Measurements from ENCODE around the gene KIAA0753.

Gene KIAA0753

GRCh38 chr17:6545291-6545690, 95.2 kb downstream of the KIAA0753 start:
- DNase-seq = no peak

DNA sequence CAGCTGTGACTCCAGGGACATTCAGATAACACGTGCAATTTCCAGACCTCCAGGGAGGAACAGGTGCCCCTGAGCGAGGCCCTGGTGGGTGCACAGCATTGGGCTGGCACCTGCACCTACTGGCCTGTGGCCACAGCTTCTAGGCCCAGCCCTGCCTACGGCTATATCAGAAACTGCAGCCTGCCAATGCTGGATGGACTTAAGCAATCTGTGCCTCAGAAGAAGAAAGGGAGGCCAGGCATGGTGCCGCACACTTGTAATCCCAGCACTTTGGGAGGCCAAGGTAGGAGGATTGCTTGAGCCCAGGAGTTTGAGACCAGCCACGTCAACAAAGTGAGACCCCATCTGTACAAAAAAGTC, 96.5 kb downstream of the KIAA0753 start:
- no peak for DNase-seq

- no peak for DNase-seq
These were observed 97.2 kb downstream of the KIAA0753 start for GRCh38 chr17:6543079-6544010.

- DNase-seq = no peak
These were observed 97.9 kb downstream of the KIAA0753 start for GRCh38 chr17:6542577-6542976.

DNA sequence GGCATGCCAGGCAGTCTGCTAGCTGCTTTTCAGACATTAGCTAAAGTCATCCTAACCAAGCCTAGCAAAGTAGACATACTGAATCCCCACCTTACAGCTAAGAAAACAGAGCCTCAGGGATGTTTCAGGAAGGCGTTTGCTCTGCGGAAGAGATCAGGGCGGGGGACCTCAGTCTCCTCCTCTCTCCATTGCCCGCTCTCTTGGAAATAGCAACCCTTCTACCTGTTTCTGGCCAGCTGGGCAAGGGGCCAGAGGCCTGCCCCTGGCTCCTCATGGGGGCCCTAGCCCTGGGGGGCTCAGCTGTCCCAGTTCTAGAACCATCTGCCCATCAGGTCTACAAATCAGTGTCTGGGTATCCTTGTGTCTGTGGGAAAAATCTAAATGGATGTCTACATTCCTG, 98.6 kb downstream of the KIAA0753 start:
- no peak for DNase-seq

- DNase-seq = no peak
These were observed 100.6 kb downstream of the KIAA0753 start for GRCh38 chr17:6539871-6540270.

DNA sequence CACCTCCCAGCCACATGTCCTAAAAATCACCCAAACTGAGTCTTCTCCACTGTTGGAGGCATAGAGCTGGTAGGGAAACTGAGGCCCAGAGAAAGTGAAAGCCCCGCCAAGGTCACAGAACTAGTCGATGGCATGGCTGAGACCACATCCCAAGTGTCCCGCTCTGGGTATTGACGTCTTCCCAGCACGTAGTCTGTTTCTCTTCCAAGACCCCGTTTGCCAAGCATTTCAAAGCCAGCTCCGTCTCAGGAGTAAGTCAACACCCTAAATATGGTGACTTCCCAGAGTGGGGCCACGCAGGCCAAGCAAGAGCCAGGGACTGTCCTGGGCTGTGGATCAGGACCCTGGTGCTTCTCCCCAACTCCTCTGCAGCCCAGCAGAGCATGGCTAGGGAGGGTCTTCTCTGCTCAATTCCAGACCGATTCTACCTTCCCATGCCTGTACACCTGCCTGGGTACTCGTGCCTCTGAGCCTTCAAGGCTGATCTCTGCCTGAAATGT, 103.9 kb downstream of the KIAA0753 start:
- no peak for DNase-seq

DNA sequence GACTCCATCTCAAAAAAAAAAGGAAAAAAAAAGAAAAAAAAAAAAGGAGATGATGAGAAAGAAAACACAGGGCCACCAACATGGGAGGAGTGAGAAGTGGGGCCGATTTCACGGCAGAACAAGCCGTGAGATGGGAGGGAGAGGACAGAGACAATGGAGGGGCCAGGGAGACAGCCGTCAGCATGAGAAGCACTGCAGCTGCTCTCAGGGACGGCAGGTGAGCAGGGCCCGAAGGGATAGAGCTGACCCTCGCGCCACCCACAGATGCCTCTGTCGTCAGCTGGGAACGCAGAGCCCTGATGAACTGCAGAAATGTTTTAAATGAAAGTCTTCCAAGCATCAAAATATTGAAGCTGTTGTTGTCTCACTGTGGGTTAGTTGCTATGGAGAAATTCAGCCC, 104.5 kb downstream of the KIAA0753 start:
- DNase-seq = no peak

DNA sequence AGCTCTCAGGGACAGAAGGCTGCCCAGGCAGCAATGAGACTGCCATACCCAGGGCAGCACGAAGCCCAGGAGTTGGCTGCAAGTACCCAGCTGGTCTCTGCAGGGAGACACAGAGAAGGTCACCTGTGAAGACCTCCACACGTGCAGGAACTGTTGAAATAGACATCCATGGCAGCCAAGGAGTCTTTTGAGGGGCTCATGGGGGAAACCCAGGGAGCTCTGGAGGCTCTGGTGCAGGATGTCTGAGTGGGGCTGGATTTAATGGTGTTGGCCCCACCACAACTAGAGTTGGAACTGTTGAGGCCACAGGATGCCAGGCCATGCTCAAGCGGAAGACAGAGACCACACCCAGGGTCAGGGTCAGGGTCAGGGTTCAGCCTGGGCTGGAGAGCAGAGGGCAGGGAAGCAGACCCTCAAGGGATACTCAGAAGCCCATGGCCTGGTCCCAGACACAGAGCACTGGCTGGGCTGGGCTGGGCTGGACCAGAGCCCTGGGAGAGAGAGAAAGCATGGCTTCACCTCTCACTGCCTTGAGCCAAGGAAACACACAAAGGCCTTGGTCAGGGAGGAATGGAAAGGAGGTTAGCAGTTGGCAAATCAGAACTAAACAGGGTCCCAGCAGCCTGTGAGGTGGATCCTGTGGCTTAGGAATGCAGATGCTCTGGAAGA, 105.5 kb downstream of the KIAA0753 start:
- DNase-seq = no peak

DNA sequence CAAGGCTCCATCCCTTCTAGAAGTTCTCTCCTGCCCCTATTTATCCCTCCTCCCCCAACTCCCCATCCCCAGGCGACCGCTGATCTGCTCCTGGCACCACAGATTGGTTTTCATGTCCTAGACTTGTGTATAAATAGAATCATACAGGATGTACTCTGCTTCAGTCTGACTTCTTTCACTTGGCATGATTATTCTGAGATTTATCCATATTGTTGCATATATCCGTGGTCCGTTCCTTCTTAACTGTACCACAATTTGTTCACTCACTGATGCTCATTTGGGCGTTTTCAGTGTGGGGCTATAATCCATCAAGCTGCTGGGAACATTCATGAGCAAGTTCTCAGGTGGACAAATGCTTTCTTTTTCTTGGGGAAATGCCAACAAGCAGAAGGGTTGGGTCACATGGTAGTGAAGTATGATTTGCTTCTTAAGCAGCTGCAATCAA, 108.0 kb downstream of the KIAA0753 start:
- DNase-seq = no peak

- DNase-seq = no peak
These were observed 108.9 kb downstream of the KIAA0753 start for GRCh38 chr17:6531575-6531974.

- DNase-seq = no peak
These were observed 110.1 kb downstream of the KIAA0753 start for GRCh38 chr17:6530324-6530920.

DNA sequence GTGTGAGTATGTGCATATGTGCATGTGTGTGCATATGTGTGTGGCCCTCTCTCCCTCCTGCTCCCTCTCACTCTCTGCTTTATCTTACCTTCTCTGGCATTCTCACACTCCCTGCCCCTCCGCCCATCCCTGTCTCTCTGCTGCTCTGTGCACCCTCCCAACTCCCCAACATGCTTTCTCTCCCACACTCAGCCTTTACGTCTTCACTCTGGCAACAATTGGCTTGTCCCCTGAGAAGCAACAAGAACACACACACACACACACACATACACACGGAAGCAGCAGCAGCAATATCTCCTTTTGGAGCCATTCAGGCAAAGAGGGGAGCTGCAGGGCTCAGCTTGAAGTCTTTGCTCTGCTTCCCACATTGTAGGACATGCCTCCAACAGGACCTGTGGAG, 112.0 kb downstream of the KIAA0753 start:
- DNase-seq = no peak

Measured in NCI-H2171 (cell line).